Measurements from ENCODE around the gene FOLR1.

Gene FOLR1

DNA sequence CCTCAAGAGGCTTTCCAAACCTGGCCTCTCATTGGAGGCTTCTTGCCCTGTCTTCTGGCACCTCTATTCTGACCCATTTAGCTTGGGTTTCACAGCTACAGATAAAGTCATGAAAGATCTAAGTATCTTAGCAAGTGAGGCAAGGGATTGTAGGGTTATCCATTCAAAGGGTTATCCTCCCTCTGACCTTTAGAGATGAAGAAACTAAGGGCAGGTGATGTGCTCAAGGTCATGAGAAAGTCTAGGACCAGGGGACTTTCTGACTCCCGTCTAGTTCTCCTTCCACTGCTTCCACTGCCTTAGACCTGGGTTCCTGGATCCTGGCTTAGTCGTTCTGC lies 44.8 kb downstream of the FOLR1 start:
- DNase-seq, result no peak

DNA sequence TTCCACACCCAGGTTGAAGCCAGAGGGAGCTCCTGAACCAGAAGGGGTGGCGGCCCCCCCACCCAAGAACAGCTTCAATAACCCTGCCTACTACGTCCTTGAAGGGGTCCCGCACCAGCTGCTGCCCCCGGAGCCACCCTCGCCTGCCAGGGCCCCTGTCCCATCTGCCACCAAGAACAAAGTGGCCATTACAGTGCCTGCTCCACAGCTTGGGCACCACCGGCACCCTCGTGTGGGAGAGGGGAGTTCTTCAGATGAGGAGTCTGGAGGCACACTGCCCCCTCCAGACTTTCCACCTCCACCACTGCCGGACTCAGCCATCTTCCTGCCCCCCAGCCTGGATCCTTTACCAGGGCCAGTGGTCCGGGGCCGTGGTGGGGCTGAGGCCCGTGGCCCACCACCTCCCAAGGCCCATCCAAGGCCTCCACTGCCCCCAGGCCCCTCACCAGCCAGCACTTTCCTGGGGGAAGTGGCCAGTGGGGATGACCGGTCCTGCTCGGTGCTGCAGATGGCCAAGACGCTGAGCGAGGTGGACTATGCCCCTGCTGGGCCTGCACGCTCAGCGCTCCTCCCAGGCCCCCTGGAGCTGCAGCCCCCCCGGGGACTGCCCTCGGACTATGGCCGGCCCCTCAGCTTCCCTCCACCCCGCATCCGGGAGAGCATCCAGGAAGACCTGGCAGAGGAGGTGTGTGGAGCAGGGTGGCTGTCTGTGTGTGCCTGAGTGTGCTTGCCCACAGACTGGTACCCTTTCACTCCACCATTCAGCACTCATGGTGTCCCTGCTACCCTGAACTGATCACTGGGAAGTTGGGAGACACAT lies 45.4 kb downstream of the FOLR1 start:
- DNase-seq, result no peak

DNA sequence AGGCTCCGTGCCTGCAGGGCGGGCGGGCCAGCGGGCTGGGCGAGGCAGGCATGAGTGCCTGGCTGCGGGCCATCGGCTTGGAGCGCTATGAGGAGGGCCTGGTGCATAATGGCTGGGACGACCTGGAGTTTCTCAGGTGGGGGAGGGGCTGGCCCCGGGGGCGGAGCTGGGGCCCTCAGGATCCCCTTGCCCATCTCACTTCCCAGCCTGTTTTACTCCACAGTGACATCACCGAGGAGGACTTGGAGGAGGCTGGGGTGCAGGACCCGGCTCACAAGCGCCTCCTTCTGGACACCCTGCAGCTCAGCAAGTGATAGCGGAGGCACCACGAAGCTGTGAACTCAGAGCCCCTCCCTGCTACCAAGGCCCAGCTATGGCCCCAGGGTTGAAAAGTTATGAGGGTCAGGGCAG lies 46.1 kb downstream of the FOLR1 start:
- peak; percentile 24 for DNase-seq

- no peak for DNase-seq
Observed at GRCh38 chr11:72238492-72239312, 46.8 kb downstream of the FOLR1 start.

- no peak for DNase-seq
Observed at GRCh38 chr11:72239313-72239848, 47.4 kb downstream of the FOLR1 start.

DNA sequence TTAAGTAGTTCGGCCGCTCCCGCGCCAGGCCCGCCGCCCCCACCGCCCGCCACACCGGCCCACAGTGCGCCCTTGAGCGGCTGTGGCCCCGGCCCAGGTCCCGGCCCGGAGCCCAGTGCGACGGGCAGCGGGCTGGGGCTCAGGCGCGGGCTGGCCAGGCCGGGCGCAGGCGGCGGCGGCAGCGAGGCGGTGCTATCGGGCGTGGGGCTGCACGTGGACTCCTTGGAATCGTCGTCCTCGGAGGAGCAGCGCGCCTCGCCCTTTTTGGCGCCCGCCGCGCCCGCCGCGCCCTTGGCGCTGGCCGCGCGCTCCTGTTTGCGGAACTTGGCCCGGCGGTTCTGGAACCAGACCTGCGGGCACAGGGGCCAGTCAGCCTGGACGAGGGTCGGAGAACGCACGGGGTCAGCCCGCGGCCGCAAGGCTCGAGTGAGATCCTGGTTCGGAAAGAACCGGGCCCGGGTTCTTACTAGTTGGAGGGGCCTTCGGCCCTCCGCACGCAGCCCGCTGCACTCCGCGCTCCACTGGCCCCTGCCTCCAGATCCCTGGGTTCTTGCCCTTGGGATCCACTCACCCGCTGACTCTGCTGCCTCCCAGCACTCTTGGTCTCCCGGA lies 48.0 kb downstream of the FOLR1 start:
- DNase-seq, result no peak

- no peak for DNase-seq
Observed at GRCh38 chr11:72240461-72241290, 48.7 kb downstream of the FOLR1 start.

- DNase-seq, result no peak
Observed at GRCh38 chr11:72241291-72241781, 49.4 kb downstream of the FOLR1 start.

- no peak for DNase-seq
Observed at GRCh38 chr11:72242141-72242540, 50.2 kb downstream of the FOLR1 start.

DNA sequence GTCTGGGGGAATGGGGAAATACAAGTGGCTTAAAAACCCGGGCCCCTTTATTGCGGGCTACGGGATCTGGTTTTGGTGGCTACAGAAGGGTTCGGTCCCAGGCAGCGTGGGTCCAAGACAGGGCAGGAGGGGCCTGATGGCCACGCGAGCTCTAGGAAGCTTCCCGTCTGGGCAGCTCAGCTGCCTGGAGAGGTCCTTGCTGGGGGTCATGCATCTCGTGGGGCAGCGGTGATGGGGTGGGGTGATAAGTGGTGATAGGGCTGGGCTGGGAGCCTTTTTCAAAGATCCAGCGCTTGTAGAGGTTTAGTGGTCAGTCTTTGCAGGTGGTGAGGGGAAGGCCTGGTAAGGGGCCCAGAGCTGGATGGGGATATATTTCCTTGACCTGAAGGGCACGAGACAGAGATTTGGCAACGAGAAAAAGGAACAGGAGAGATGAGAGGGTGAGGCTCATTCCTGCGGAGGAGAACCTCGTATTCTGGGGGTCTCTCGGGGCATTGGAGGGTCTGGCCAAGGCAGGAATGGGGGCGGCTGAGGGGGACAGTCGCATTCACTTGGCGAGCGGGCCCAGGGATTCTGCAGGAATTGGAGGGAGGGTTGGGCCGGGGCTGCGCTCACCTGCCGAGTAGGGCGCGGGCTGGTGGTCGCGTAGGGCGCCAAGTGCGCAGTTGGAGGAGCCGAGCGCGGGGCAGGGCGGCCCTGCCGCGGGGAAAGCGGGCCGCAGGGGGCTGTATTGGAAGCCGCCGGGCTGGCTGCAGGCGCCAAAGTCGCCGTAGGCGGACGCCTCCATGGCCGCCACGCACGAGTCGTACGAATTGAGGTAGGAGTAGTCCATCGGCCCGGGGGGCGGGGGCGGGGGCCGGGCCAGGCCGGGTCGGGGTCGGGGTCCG lies 51.5 kb downstream of the FOLR1 start:
- no peak for DNase-seq

DNA sequence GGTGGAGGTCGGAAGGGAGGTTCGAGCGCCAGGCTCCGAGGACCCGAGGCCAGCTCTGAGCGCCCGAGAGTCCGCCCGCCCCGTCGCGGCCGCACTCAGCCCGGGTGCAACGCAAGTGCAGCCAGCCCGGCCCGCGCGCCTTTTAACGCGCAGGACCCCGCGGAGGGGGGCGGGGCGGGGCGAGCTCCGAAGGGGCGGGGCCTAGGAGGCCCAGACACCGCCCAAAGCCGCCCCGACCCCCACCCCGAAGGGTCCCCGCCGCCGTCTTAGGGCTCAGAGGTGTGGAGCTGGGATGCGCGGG lies 52.1 kb downstream of the FOLR1 start, which contains the start of gene PHOX2A:
Gene PHOX2A (minus strand): TSS at position 117 of the 301 bp plus-strand sequence. CDS start 172 bp downstream, outside the sequence.
- DNase-seq, result no peak

DNA sequence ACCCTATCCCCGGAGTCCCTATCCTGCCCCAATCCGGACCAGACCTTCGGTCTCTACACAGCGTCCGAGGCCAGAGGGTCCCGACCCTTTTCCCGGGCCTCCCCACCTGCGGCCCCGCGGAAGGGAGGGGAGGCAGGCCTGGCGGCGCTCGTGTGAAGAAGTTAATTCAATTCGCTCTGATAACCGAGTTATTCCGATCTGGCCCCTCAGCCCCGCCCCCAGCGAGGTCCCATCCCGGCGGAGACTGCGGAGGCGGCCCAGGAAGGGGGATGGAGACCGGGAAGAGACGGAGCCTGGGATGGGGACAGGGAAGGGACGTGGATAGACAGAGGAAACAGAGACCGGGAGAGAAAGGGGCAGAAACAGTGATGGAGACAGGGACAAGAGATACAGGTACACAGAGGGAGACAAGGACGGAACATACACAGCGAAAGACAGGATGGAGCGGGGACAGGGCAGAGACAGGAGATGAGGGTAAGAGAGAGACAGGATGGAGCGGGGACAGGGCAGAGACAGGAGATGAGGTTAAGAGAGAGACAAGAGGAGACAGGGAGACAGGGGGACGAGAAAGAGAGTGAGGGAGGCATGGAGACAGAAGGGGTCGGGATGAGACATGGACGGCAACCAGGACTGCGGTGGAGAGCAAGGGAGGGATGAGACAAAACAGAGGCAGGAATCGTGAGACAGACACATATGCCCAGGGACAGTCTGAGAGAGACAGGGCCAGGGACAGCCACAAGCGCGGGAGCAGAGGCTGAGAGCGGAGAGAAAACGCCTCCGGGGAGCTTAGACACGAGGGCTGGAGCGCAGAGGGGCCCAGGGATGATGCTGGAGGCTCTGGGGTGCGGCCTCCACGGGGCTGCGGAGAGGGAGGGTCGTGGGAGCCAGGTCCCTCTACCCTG lies 52.7 kb downstream of the FOLR1 start:
- no peak for DNase-seq

- no peak for DNase-seq
Observed at GRCh38 chr11:72245263-72245816, 53.4 kb downstream of the FOLR1 start.

All from activated effector memory CD4-positive, alpha-beta T cell treated with Interleukin-2 at 50 U/mL for 16 hours (primary cell).